ENCODE data around the gene DNM3. TPM values are rescaled to one million over a fixed set of nuclear protein-coding genes. Genes with fewer than 3 reads are reported as not detected.

DNM3 gene
- total RNA-seq, 1 donor from 2014 or later = 1.8 TPM

GRCh38 chr1:172399756-172400721, 558.7 kb downstream of the DNM3 start:
- no peak for DNase-seq (ENCODE audit: low read depth)
- no peak overlapping the region for H3K4me3 ChIP-seq (ENCODE audit: low read depth, low read length)
- no peak for TF ChIP-seq CTCF (conservative IDR thresholded peaks at IDR 0.05; ENCODE audit: low read depth, low read length)

- H3K4me3 ChIP-seq (ENCODE audit: low read depth, low read length) = no peak overlapping the region
- no peak for DNase-seq (ENCODE audit: low read depth)
- no peak for TF ChIP-seq CTCF (conservative IDR thresholded peaks at IDR 0.05; ENCODE audit: low read depth, low read length)
Observed at GRCh38 chr1:172400722-172401105, 559.4 kb downstream of the DNM3 start.

GRCh38 chr1:172401477-172401876, 560.2 kb downstream of the DNM3 start:
- DNase-seq (ENCODE audit: low read depth) = no peak
- H3K4me3 ChIP-seq (ENCODE audit: low read depth, low read length) = no peak overlapping the region

GRCh38 chr1:172401892-172402291, 560.6 kb downstream of the DNM3 start:
- H3K4me3 ChIP-seq (ENCODE audit: low read depth, low read length) = no peak overlapping the region
- DNase-seq (ENCODE audit: low read depth) = no peak
- peak; percentile 35 for TF ChIP-seq CTCF (conservative IDR thresholded peaks at IDR 0.05; ENCODE audit: low read depth, low read length)

More at GRCh38 chr1:172401477-172401876, 560.2 kb downstream of the DNM3 start:
- no peak for TF ChIP-seq CTCF (conservative IDR thresholded peaks at IDR 0.05; ENCODE audit: low read depth, low read length)

GRCh38 chr1:172402878-172403569, 561.7 kb downstream of the DNM3 start:
- DNase-seq (ENCODE audit: low read depth) = no peak
- no peak overlapping the region for H3K4me3 ChIP-seq (ENCODE audit: low read depth, low read length)
- TF ChIP-seq CTCF (conservative IDR thresholded peaks at IDR 0.05; ENCODE audit: low read depth, low read length) = no peak

GRCh38 chr1:172404121-172404520, 562.8 kb downstream of the DNM3 start:
- no peak for TF ChIP-seq CTCF (conservative IDR thresholded peaks at IDR 0.05; ENCODE audit: low read depth, low read length)
- no peak overlapping the region for H3K4me3 ChIP-seq (ENCODE audit: low read depth, low read length)
- no peak for DNase-seq (ENCODE audit: low read depth)

Measured in epithelial cell of proximal tubule (primary cell).